AG04449 (cell line): ENCODE data around the gene CMTM1.

Source experiments
- CTCF ChIA-PET: fragments of 350-600 bp; formaldehyde crosslinking; extraction: SDS; loops from one replicate; lab custom pipeline; 2021; ENCODE audit warnings: antibody characterized with exemption; lab: Yijun Ruan, JAX
- POLR2A ChIA-PET: fragments of 400-600, 350-600 bp; formaldehyde crosslinking; extraction: SDS; loops from one replicate; lab custom pipeline; 2020; ENCODE audit warnings: antibody characterized with exemption, inconsistent platforms; lab: Yijun Ruan, JAX
- DNase-seq: peaks from one replicate; pipeline ENCODE4 v3.0.0-alpha.2; 2010; ENCODE audit warnings: low read depth, low spot score
- H3K4me3 ChIP-seq: 2 replicates; pipeline ENCODE4 v1.5.1; 2011; ENCODE audit warnings: low read depth, mild to moderate bottlenecking, control low read depth, low read length
- CTCF ChIP-seq: IDR thresholded peaks from one replicate; pipeline ENCODE4 v1.5.1; 2011; ENCODE audit warnings: mild to moderate bottlenecking, moderate library complexity, low read length, control low read depth, inconsistent platforms; ENCODE audit not compliant: insufficient read depth; ENCODE audit errors: missing control alignments

The CMTM1 gene

GRCh38 chr16:66604376-66605176 lies 38.3 kb downstream of the CMTM1 start, which contains the start of gene CMTM3:
CMTM3 (plus strand) TSS chr16:66604704; CDS start chr16:66604806, 102 bp downstream.
- CTCF ChIA-PET: interaction anchor here (0.7 to 3.4 kb wide), 13 partner anchors 9 to 268 kb away, joined by 3 to 24 read pairs (median 3); no protein-coding TSS in a partner anchor
- TF ChIP-seq CTCF: peak; percentile 86
- POLR2A ChIA-PET: interaction anchor here (0.6 to 1.0 kb wide), 3 partner anchors 14 to 89 kb away, joined by 3 to 6 read pairs (median 3); no protein-coding TSS in a partner anchor
- no peak for DNase-seq
- peak within 1 kb of the TSS; percentile 69 for H3K4me3 ChIP-seq

GRCh38 chr16:66605177-66605978 lies 39.1 kb downstream of the CMTM1 start:
- TF ChIP-seq CTCF: no peak
- peak overlapping the region; percentile 69 for H3K4me3 ChIP-seq
- ChIA-PET CTCF (interaction anchor here (0.7 to 8.1 kb wide), 10 partner anchors 9 to 263 kb away, joined by 3 to 96 read pairs (median 7); no protein-coding TSS in a partner anchor), POLR2A (interaction anchor here (0.7 to 1.0 kb wide), 2 partner anchors 13 to 90 kb away, joined by 3 to 6 read pairs; no protein-coding TSS in a partner anchor)
- no peak for DNase-seq

GRCh38 chr16:66605979-66606751 lies 39.9 kb downstream of the CMTM1 start:
- POLR2A ChIA-PET: no interaction called here
- DNase-seq: no peak
- TF ChIP-seq CTCF: no peak
- H3K4me3 ChIP-seq: peak overlapping the region; percentile 69
- CTCF ChIA-PET: interaction anchor here (2.5 to 8.1 kb wide), 5 partner anchors 13 to 262 kb away, joined by 9 to 96 read pairs (median 62); partner anchors contain the start of gene CKLF

- peak; percentile 95 for TF ChIP-seq CTCF
- ChIA-PET CTCF (interaction anchor here (0.6 to 8.1 kb wide), 64 partner anchors 9 to 478 kb away, joined by 3 to 96 read pairs (median 5); partner anchors contain the start of genes CKLF, CMTM1, CMTM2 and CMTM4), POLR2A (interaction anchor here (0.6 to 2.1 kb wide), 2 partner anchors 9 to 42 kb away, joined by 3 to 7 read pairs; no protein-coding TSS in a partner anchor)
- peak; percentile 51 for DNase-seq
- no peak overlapping the region for H3K4me3 ChIP-seq
Observed at GRCh38 chr16:66608241-66609138, 42.3 kb downstream of the CMTM1 start.

GRCh38 chr16:66609139-66609510 lies 42.9 kb downstream of the CMTM1 start:
- POLR2A ChIA-PET: interaction anchor here (0.6 to 2.1 kb wide), 2 partner anchors 9 to 41 kb away, joined by 3 to 7 read pairs; no protein-coding TSS in a partner anchor

More at GRCh38 chr16:66609139-66609510, 42.9 kb downstream of the CMTM1 start:
- H3K4me3 ChIP-seq: no peak overlapping the region
- no peak for TF ChIP-seq CTCF
- no peak for DNase-seq
- CTCF ChIA-PET: interaction anchor here (0.6 to 8.1 kb wide), 57 partner anchors 10 to 479 kb away, joined by 3 to 96 read pairs (median 5); partner anchors contain the start of genes CKLF, CMTM1, CMTM2 and CMTM4
